ENCODE results near the gene FTMT.

FTMT gene

DNA sequence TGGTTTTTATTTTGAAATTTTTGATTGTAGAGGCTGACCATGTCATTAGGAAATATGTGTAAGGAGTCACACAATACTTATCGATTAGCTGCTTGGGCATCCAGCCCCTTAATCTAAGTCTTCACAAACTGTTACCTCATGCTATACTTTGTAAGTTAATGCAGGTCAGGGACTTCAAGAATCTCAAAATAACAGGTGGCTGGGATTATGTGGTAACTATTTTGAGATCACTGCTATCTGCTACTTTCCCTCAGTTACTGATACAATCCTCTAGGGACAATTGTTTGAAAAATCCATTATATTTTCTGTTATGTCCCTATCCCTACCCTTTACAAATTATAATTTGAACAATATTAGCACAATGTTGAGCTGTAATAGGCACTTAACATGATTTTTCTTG, 21.7 kb downstream of the FTMT start:
- H3K27ac ChIP-seq = no peak overlapping the region
- TF ChIP-seq CTCF (conservative IDR thresholded peaks at IDR 0.05) = no peak

DNA sequence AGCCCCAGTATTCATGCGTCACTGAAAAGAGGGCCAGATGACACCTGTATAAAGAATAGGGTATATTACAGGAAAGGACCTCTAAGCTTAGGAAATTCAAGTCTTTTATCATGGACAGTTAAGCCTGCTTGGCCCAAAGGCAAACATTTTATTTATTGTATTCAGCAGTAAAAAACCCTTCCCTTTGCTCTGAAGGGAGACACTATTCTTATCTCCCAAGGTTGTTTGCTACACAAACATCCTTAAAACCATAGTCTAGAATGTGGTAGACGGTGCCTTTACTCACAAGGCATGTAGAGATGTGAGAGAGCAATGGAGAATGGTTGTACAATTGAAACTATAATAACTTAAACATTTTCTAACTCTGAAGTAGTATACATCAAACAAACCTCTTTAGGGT, 33.9 kb downstream of the FTMT start:
- no peak for TF ChIP-seq CTCF (conservative IDR thresholded peaks at IDR 0.05)
- H3K27ac ChIP-seq = no peak overlapping the region

- TF ChIP-seq CTCF (conservative IDR thresholded peaks at IDR 0.05) = no peak
- no peak overlapping the region for H3K27ac ChIP-seq
These were observed 36.0 kb downstream of the FTMT start for GRCh38 chr5:121887727-121888126.

GRCh38 chr5:121890297-121890858, 38.7 kb downstream of the FTMT start:
- no peak for TF ChIP-seq CTCF (conservative IDR thresholded peaks at IDR 0.05)
- no peak overlapping the region for H3K27ac ChIP-seq

DNA sequence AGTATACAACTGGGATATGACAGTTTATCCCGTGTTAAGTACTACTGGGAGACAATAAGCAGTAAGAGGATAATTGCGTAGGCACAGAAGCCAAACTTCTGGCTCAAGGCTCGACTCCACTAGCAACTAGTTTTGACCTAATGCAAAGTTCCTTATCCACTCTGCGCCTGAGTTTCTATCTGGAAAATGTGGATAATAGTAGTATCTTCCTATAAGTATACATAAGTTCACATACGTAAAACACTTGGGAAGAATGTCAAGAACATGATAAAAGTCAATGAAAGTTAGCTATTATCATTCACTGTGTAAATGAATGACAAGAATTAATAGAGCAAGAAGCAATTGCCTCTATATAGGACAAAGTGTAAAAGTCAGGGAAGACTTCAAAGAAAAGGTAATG, 45.7 kb downstream of the FTMT start:
- H3K27ac ChIP-seq = no peak overlapping the region
- no peak for TF ChIP-seq CTCF (conservative IDR thresholded peaks at IDR 0.05)

DNA sequence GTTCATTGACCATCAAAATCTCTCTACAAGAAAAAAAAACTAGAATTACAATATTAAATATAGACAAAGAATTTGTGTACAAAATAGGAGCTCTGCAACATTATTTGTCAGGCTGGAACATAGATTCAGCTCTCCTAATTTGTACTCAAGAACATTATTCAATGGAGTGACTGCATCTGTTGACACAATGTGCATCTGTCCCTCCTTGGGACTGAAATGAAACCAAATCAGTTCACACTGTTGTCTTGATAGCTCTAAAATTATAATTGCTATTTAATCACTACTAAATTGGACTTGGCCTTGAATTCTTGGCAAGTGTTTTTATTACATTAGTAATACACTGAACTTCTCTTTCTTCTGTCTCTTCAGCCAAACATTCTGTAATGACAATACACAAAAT, 47.7 kb downstream of the FTMT start:
- H3K27ac ChIP-seq = no peak overlapping the region
- no peak for TF ChIP-seq CTCF (conservative IDR thresholded peaks at IDR 0.05)

Measured in VCaP (cell line).